Measurements from ENCODE around the gene INPP5J.

- TF ChIP-seq CTCF (optimal IDR thresholded peaks at IDR 0.05 in 1 of 3, IDR thresholded peaks at IDR 0.05 in 1 of 3, conservative IDR thresholded peaks at IDR 0.05 in 1 of 3; ENCODE audit: extremely low read depth in 1 of 3, insufficient read depth in 2 of 3, low read length in 3 of 3) (no peak), EZH2 (IDR thresholded peaks at IDR 0.05; ENCODE audit: low read length) (no peak)
These were observed 15.4 kb downstream of the INPP5J start for GRCh38 chr22:31138126-31138525.

Data from keratinocyte (primary cell).